GM18867 (cell line): ENCODE data around the gene ZNF774.
"Not testable (repeated sequence)": the region's sequence is repeated elsewhere in the genome, so short reads cannot be mapped to it uniquely, and the experiment has no call there.

Source experiments
- ATAC-seq: cut with Tn5 transposase; IDR thresholded peaks from one replicate; pipeline ENCODE4 v1.9.1; 2021; ENCODE audit warnings: mild to moderate bottlenecking, moderate library complexity; ENCODE audit not compliant: unreplicated experiment

ZNF774 gene

GRCh38 chr15:90344662-90345061 is 7.4 kb upstream of the ZNF774 start:
- ATAC-seq: no peak

- ATAC-seq: no peak
Observed at GRCh38 chr15:90345857-90346256, 6.2 kb upstream of the ZNF774 start.

- ATAC-seq: not testable (repeated sequence)
Observed at GRCh38 chr15:90347431-90348065, 4.5 kb upstream of the ZNF774 start.

- ATAC-seq: no peak
Observed at GRCh38 chr15:90348456-90348855, 3.6 kb upstream of the ZNF774 start.

GRCh38 chr15:90349072-90349471 is 3.0 kb upstream of the ZNF774 start:
- no peak for ATAC-seq

- no peak for ATAC-seq
Observed at GRCh38 chr15:90349821-90350220, 2.3 kb upstream of the ZNF774 start.

- no peak for ATAC-seq
Observed at GRCh38 chr15:90351479-90352106, 491 bp upstream of the ZNF774 start.

GRCh38 chr15:90354986-90355385 is 2.9 kb downstream of the ZNF774 start:
- no peak for ATAC-seq

- no peak for ATAC-seq
Observed at GRCh38 chr15:90358124-90359033, 6.3 kb downstream of the ZNF774 start.

GRCh38 chr15:90360746-90361145 is 8.7 kb downstream of the ZNF774 start:
- no peak for ATAC-seq

GRCh38 chr15:90362936-90363212 is 10.8 kb downstream of the ZNF774 start:
- ATAC-seq: no peak

- no peak for ATAC-seq
Observed at GRCh38 chr15:90364251-90364650, 12.2 kb downstream of the ZNF774 start.

GRCh38 chr15:90365414-90366055 is 13.5 kb downstream of the ZNF774 start:
- ATAC-seq: no peak

GRCh38 chr15:90367576-90367975 is 15.5 kb downstream of the ZNF774 start:
- ATAC-seq: no peak

- no peak for ATAC-seq
Observed at GRCh38 chr15:90375071-90375470, 23.0 kb downstream of the ZNF774 start.

- no peak for ATAC-seq
Observed at GRCh38 chr15:90376789-90377188, 24.7 kb downstream of the ZNF774 start.

GRCh38 chr15:90379263-90379662 is 27.2 kb downstream of the ZNF774 start:
- ATAC-seq: no peak

- no peak for ATAC-seq
Observed at GRCh38 chr15:90381515-90381914, 29.4 kb downstream of the ZNF774 start.

GRCh38 chr15:90382320-90382719 is 30.2 kb downstream of the ZNF774 start:
- no peak for ATAC-seq

GRCh38 chr15:90386221-90386620 is 34.1 kb downstream of the ZNF774 start:
- ATAC-seq: no peak
